Measurements from ENCODE around the gene PAEP.

Gene PAEP

GRCh38 chr9:135580664-135581380 is 19.3 kb downstream of the PAEP start:
- DNase-seq: no peak

GRCh38 chr9:135581636-135582426 is 20.3 kb downstream of the PAEP start:
- no peak for DNase-seq

DNA sequence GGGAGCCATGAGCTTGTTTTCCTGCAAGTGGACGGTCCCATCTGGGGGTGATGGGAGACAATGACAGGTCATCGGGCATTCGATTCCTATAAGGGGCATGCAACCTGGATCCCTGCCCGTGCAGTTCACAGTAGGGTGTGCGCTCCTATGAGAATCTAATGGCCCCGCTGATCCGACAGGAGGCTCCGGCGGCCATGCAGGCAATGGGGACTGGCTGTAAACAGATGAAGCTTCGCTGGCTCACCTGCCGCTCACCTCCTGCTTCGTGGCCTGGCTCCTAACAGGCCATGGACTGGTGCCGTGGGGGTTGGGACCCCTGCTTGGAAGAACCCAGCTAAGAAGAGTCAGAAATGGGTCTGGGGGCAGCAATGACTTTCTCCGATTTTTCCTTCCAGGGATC is 21.0 kb downstream of the PAEP start:
- no peak for DNase-seq

DNA sequence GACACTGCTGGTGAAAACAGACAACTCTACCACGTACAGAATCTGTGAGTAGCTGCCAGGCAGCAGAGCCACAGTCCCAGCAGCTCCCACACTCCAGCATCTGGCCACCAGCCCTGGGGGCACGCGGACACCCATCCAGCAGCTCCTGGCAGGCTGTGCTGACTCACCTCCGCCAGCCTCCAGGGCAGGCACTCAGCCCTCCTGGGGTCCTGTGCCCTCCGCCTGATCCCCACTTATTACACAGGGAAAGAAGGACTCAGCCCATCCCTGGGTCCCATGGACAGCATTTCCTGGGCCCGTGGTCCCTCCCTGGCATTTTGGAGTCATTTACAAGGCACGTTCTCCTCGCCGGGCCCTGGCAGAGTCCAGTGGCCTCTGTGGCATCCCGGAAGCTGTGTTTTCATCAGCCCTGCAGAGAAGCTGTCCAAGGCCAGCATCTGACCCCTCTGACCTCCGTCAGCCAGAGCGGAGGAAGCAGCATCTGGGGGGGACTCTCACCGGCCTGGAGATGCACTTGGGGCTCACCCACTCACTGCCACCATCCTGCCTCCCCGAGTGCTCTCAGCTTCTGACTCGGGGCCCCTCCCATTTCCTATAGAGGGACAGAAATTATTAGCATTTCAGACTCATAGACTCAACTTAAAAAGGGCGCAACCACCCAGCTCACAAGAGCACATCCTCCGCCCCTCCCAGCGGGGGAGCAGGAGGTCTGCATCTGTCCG is 21.6 kb downstream of the PAEP start:
- DNase-seq: no peak

DNA sequence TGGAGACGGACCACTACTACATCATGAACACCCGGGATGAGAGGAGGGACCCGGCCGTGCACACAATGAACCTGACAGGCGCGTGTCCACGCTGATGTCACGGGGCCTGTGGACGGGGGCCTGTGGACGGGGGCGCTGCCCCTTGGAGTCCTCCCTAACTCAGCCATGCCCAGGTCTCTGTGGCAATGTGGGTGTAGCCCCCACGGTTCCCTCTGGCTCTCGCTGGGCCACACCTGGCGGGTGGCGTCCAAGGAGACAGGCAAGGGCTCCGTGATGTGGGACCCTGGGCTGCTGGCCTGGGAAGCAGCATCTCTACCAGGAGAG is 22.1 kb downstream of the PAEP start:
- DNase-seq: no peak

- DNase-seq: no peak
These were observed 22.8 kb downstream of the PAEP start for GRCh38 chr9:135584371-135584770.

DNA sequence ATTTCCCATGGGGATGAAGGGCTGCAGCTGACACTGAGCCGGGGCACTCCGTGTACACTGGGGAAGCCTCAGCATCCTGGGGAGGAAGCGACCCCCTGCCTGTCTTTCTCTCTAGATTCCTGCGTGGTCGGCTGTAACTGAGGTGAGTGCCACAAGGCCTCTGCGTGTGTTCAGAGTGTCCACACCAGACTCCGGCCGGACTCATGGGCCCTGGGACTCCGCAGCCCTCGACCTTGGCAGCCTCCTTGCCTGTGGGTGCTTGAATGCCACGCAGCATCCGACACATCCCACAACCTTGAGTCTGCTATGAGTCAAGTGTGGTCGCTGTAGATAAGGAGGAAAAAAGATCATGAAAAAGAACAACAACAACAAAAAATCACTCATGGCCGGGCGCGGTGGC is 23.4 kb downstream of the PAEP start:
- no peak for DNase-seq

DNA sequence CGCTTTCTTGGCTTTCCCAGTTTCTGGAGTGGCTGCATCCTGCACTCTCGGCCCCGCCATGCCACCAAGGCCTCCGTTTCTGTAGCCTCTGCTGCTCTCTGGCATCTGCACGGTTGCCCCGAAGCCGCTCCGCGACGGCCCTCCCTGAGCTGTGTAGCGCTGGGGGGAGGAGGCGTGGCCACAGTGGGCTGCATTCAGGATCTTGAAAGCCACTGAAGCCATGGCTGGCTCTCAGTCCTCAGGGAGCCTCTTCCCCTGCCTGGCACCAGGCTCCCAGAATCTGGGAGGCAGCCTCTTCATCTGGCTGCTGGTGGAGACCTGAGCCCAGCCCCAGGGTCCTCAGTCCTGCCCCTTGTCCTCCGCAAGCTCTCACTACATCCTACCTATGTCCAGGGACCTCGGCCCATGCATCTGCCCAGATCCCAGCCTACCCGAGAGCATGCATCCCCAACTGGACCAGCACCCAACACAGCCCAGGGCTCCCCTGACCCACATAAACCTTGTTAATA is 25.1 kb downstream of the PAEP start:
- no peak for DNase-seq

DNA sequence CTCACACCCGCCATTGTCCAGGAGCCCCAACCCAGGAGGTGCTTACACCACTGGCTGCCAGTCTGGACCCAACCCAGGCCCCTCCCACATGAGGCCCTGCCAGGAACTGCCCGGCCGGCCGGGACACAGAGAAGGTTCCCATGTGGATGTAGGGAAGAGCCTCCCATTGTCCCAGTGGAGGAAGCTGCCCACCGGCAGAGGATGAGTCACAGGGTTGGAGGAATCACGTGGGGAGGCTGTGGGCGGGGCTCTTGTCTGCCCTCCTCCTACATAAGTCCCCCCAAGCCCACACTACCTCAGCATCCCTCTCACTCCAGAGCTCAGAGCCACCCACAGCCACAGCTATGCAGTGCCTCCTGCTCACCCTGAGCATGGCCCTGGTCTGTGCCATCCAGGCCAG is 26.1 kb downstream of the PAEP start:
- DNase-seq: no peak

DNA sequence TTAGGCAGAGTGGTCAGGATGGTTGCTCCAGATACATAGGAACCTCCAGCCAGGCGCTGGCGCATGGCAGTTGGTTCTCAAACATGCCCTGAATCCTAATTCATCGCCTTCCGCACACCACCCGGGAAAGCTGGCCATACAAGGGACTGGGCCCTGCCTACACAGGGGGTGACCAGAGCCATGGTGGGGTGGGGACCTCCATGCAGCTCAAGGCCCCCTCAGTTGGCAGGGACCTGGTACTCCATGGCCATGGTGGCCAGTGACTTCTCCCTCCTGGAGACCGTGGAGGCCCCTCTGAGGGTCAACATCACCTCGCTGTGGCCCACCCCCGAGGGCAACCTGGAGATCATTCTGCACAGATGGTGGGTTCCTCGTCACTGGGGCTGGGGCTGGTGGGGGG is 26.8 kb downstream of the PAEP start:
- no peak for DNase-seq

- no peak for DNase-seq
These were observed 27.5 kb downstream of the PAEP start for GRCh38 chr9:135588886-135589595.

GRCh38 chr9:135589596-135590485 is 28.3 kb downstream of the PAEP start:
- no peak for DNase-seq

DNA sequence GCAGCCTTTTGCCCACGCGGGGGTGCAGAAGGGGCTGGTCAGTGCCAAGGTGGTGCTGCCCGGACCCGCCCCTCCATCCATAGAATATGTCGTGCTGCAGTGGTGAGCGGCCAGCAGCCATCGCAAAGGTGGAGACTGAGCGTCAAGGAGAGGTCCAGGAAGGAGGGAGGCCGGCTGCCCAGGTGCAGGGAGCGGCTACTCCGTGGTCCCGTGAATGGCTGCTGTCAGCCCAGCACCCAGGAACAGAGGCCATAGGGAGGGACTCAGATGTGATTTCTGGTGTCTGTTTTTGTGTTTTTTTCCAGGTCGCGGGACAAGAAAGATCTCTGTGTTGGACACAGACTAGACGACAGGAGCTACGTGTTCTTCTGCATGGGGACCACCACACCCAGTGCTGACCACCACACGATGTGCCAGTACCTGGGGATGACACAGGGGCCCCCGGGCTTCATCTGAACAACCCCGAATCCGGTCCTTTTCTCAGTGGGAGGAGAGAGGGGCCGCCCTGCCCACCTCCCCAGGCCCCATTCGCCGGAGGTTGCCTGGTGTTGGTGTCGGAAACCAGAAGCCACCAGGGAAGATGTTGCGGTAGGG is 29.0 kb downstream of the PAEP start:
- no peak for DNase-seq

DNA sequence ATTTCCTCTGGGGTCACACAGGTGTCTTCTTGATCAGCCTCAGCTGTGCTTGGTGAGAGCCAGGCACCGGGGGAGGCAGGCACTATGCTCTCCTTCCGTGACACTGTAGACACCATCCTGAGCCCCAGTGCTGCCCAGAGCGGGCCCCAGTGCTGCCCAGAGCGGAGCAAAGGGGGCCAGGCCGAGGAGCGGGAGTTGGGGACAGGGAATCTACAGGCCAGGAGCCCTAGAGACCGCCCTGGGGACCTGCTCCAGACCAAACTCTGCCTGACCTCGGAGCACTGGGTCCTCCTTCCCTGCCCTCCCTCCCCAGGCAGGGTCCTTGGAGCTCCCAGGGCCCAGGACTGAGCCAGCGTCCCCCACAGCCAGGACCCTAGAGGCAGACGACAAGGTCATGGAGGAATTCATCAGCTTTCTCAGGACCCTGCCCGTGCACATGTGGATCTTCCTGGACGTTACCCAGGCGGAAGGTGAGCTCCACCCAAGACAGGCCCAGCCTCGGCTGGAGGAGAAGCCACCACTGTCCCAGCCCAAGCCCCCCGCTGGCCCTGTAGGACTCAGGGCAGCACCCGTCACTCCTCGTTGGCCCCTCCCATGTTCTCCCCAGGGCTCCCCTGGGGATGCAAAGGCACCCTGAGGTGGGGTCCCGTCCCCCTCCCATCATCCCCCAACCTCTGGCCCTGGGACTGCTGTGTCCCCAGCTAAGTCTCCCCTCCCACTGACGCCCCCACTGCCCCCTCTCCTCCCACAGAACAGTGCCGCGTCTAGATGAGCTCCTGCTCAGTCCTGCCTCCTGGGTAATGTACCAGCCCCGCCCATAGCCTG is 30.2 kb downstream of the PAEP start:
- no peak for DNase-seq

DNA sequence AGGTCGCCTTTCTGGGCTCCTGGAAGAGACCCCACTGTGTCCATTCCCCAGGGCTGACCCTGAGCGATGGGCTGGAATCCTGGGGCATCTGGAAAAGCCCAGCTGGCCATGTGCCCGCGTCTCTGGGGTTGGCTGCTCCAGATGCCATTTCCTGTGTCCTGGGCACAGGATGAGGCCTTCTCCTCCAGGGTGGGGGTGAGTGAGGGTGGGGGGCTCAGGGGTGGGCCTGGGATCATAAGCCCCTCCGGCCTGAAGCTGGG is 30.7 kb downstream of the PAEP start:
- no peak for DNase-seq

- DNase-seq: no peak
These were observed 31.1 kb downstream of the PAEP start for GRCh38 chr9:135592625-135593024.

DNA sequence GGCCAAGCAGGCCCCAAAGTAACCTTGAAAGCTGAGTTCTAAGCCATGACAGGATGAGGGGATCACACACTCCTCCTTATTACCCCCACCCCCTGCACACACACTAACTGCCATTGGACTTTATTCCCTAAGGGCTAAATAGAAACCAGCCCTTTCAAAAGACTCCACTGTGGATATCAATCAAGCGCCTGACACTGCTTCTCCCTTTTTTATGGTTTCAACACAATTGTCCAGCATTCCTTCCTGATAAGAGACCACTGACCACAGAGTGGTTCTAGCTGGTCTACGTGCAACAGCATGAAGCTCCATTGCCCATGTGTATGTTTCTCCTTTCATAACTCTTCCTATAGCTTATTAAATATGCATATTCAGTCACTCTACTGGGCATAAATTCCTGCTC is 34.7 kb downstream of the PAEP start:
- no peak for DNase-seq

- DNase-seq: no peak
These were observed 38.8 kb downstream of the PAEP start for GRCh38 chr9:135600296-135600817.

GRCh38 chr9:135601988-135602387 is 40.4 kb downstream of the PAEP start:
- no peak for DNase-seq

GRCh38 chr9:135602789-135603481 is 41.4 kb downstream of the PAEP start:
- no peak for DNase-seq

All from GOT3 (cell line).